Neural cell (in vitro differentiated cells): ENCODE results near the gene SIM1. TPM values are rescaled to one million over a fixed set of nuclear protein-coding genes. Genes with fewer than 3 reads are reported as not detected.

Source experiments
- H2AFZ ChIP-seq: fragments of 200-600, 300-800 bp; sonication (generic), shearing (Covaris generic); 2 replicates; pipeline ENCODE4 v1.6.0; 2014; ENCODE audit warnings: low read depth, mild to moderate bottlenecking, antibody characterized with exemption, low read length, moderate library complexity
- H3F3A ChIP-seq: fragments of 200-600 bp; shearing (Covaris generic); 2 replicates; pipeline ENCODE4 v1.6.1; 2016; ENCODE audit warnings: mild to moderate bottlenecking, moderate library complexity, mixed read lengths, antibody characterized with exemption, low read length; ENCODE audit not compliant: insufficient read depth, poor library complexity, severe bottlenecking
- H3K27ac ChIP-seq: fragments of 200-600, 300-800 bp; sonication (generic), shearing (Covaris generic); 2 replicates; pipeline ENCODE4 v1.5.1; 2014; ENCODE audit warnings: mild to moderate bottlenecking, low read length, moderate library complexity
- H3K27me3 ChIP-seq: fragments of 300-800, 200-600 bp; sonication (generic), shearing (Covaris generic); 2 replicates; pipeline ENCODE4 v1.6.0; 2014; ENCODE audit warnings: mild to moderate bottlenecking, low read depth, low read length, moderate library complexity; ENCODE audit not compliant: insufficient read depth
- H3K36me3 ChIP-seq: fragments of 300-800, 200-600 bp; sonication (generic), shearing (Covaris generic); 2 replicates; pipeline ENCODE4 v1.5.1; 2014; ENCODE audit warnings: mild to moderate bottlenecking, antibody characterized with exemption, low read length, moderate library complexity; ENCODE audit not compliant: insufficient read depth
- H3K4me2 ChIP-seq: fragments of 300-800, 200-600 bp; sonication (generic), shearing (Covaris generic); 2 replicates; pipeline ENCODE4 v1.6.0; 2014; ENCODE audit warnings: mild to moderate bottlenecking, low read length
- H3K4me3 ChIP-seq: fragments of 300-800, 200-600 bp; sonication (generic), shearing (Covaris generic); 2 replicates; pipeline ENCODE4 v1.5.1; 2014; ENCODE audit warnings: mild to moderate bottlenecking, low read length, moderate library complexity
- H3K79me2 ChIP-seq: fragments of 200-600 bp; shearing (Covaris generic); replicated peaks from 2 replicates; pipeline ENCODE4 v1.6.0; 2014; ENCODE audit warnings: mild to moderate bottlenecking, low read length, moderate library complexity; ENCODE audit not compliant: insufficient read depth
- H3K9ac ChIP-seq: fragments of 300-800, 200-600 bp; sonication (generic), shearing (Covaris generic); 2 replicates; pipeline ENCODE4 v1.6.1; 2016; ENCODE audit warnings: mild to moderate bottlenecking, low read length, mixed read lengths
- H3K9me2 ChIP-seq: fragments of 200-600 bp; shearing (Covaris generic); 2 replicates; pipeline ENCODE4 v1.6.1; 2016; ENCODE audit warnings: mild to moderate bottlenecking, low read length, mixed read lengths; ENCODE audit not compliant: insufficient read depth
- H3K9me3 ChIP-seq: fragments of 200-600, 300-800 bp; sonication (generic), shearing (Covaris generic); 2 replicates; pipeline ENCODE4 v1.6.1; 2016; ENCODE audit warnings: mild to moderate bottlenecking, mixed run types, low read length, moderate library complexity, mixed read lengths
- H4K20me1 ChIP-seq: fragments of 200-600 bp; shearing (Covaris generic); 2 replicates; pipeline ENCODE4 v1.6.1; 2016; ENCODE audit warnings: mild to moderate bottlenecking, mixed run types; ENCODE audit not compliant: insufficient read depth
- EP300 ChIP-seq: fragments of 450-650 bp; conservative IDR thresholded peaks from 2 replicates; pipeline ENCODE4 v1.6.1; 2014; ENCODE audit warnings: antibody characterized with exemption, mild to moderate bottlenecking, moderate library complexity; ENCODE audit not compliant: poor library complexity, severe bottlenecking
- EZH2 ChIP-seq: fragments of 200-600, 300-800 bp; shearing (Covaris generic), sonication (generic); IDR thresholded peaks from 2 replicates; pipeline ENCODE4 v1.6.1; 2014; ENCODE audit warnings: antibody characterized with exemption, low read length, borderline replicate concordance, mild to moderate bottlenecking; ENCODE audit not compliant: insufficient read depth, poor library complexity, severe bottlenecking
- MXI1 ChIP-seq: fragments of 450-650 bp; conservative IDR thresholded peaks from 2 replicates; pipeline ENCODE4 v1.6.1; 2014; ENCODE audit warnings: antibody characterized with exemption, mild to moderate bottlenecking; ENCODE audit not compliant: poor library complexity, severe bottlenecking
- POLR2AphosphoS5 ChIP-seq: IDR thresholded peaks from 2 replicates; pipeline ENCODE4 v1.6.1; 2012
- RAD21 ChIP-seq: fragments of 450-650 bp; conservative IDR thresholded peaks from 2 replicates; pipeline ENCODE4 v1.6.1; 2014; ENCODE audit warnings: antibody characterized with exemption, mild to moderate bottlenecking, moderate library complexity
- REST ChIP-seq: IDR thresholded peaks from 2 replicates; pipeline ENCODE4 v1.6.1; 2012; ENCODE audit warnings: borderline replicate concordance
- SMC3 ChIP-seq: fragments of 450-650 bp; conservative IDR thresholded peaks from 2 replicates; pipeline ENCODE4 v1.6.1; 2014; ENCODE audit warnings: antibody characterized with exemption, mild to moderate bottlenecking, moderate library complexity; ENCODE audit not compliant: poor library complexity
- TAF1 ChIP-seq: IDR thresholded peaks from 2 replicates; pipeline ENCODE4 v1.6.1; 2012; ENCODE audit warnings: low read depth
- polyA plus RNA-seq: library from polyadenylated mRNA; depleted of rRNA; stranded (reverse); fragments of >200 nt; gene quantifications from 2 replicates; pipeline ENCODE4 v1.2.3, GENCODE V29; 2014
- TF ChIP-seq, protein P1 (sequence below): fragments of 450-650 bp; IDR thresholded peaks from 2 replicates; pipeline ENCODE4 v1.5.1; 2014; ENCODE audit warnings: antibody characterized with exemption, mild to moderate bottlenecking, moderate library complexity; ENCODE audit not compliant: poor library complexity, severe bottlenecking

The SIM1 gene
- polyA plus RNA-seq, 1 donor from 2014 or later: not detected

DNA sequence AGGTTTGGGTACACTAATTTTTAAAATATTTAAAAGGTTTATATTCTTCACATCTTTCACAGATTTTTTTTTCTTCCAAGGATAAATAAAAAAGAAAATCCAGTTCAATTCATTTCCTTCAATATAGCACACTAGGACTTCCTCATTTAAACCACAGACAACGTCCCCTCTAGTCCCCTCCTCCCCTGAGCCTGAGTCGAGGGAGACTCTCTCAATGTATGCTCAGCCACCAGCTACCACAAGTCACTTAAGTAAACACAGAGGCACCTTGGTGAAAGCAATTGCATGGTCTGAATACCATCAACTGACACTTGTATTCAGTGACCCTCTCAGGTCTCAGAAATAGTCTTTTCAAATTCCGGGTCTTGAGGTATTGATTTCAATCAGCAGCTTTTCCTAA, 88.6 kb downstream of the SIM1 start:
- peak overlapping the region; percentile 29 for H3K4me3 ChIP-seq
- no peaks in the 10 kb centered on the region for H3K36me3 ChIP-seq
- TF ChIP-seq POLR2AphosphoS5: peak; percentile 45
- TF ChIP-seq REST: peak; percentile 18
- no peak for TF ChIP-seq SMC3
- TF ChIP-seq, protein P1, sequence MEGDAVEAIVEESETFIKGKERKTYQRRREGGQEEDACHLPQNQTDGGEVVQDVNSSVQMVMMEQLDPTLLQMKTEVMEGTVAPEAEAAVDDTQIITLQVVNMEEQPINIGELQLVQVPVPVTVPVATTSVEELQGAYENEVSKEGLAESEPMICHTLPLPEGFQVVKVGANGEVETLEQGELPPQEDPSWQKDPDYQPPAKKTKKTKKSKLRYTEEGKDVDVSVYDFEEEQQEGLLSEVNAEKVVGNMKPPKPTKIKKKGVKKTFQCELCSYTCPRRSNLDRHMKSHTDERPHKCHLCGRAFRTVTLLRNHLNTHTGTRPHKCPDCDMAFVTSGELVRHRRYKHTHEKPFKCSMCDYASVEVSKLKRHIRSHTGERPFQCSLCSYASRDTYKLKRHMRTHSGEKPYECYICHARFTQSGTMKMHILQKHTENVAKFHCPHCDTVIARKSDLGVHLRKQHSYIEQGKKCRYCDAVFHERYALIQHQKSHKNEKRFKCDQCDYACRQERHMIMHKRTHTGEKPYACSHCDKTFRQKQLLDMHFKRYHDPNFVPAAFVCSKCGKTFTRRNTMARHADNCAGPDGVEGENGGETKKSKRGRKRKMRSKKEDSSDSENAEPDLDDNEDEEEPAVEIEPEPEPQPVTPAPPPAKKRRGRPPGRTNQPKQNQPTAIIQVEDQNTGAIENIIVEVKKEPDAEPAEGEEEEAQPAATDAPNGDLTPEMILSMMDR: no peak
- no peak for TF ChIP-seq EP300
- no peak for TF ChIP-seq TAF1
- no peak for TF ChIP-seq MXI1
- no peak for TF ChIP-seq EZH2
- no peak for TF ChIP-seq RAD21
- H3K9me2 ChIP-seq: no peaks in the 10 kb centered on the region
- no peaks in the 10 kb centered on the region for H3K27me3 ChIP-seq
- peak overlapping the region; percentile 52 for H3K27ac ChIP-seq
- no peaks in the 10 kb centered on the region for H3F3A ChIP-seq
- no peaks in the 10 kb centered on the region for H3K9me3 ChIP-seq
- H3K9ac ChIP-seq: no peak overlapping the region
- no peak overlapping the region for H2AFZ ChIP-seq
- H3K4me2 ChIP-seq: no peak overlapping the region
- H3K79me2 ChIP-seq: no peaks in the 10 kb centered on the region
- H4K20me1 ChIP-seq: no peaks in the 10 kb centered on the region

GRCh38 chr6:100372326-100373091, 92.2 kb downstream of the SIM1 start:
- Histone ChIP-seq H3K79me2 (no peaks in the 10 kb centered on the region), H3K9me2 (no peaks in the 10 kb centered on the region), H3K27me3 (no peaks in the 10 kb centered on the region), H3K36me3 (no peaks in the 10 kb centered on the region), H4K20me1 (no peaks in the 10 kb centered on the region), H3F3A (no peaks in the 10 kb centered on the region), H3K9ac (no peak overlapping the region), H3K4me2 (no peak overlapping the region), H3K4me3 (no peak overlapping the region), H3K27ac (no peak overlapping the region), H2AFZ (no peak overlapping the region), H3K9me3 (no peaks in the 10 kb centered on the region)
- TF ChIP-seq EP300: no peak
- TF ChIP-seq TAF1: no peak
- TF ChIP-seq, protein P1: no peak
- no peak for TF ChIP-seq SMC3
- TF ChIP-seq EZH2: no peak
- no peak for TF ChIP-seq RAD21
- no peak for TF ChIP-seq POLR2AphosphoS5
- no peak for TF ChIP-seq REST
- TF ChIP-seq MXI1: no peak
